SU-DHL-6 (cell line): ENCODE measurements around the gene PCDHA3.
"Not testable (repeated sequence)": the region's sequence is repeated elsewhere in the genome, so short reads cannot be mapped to it uniquely, and the experiment has no call there.

Source experiments
- H2AFZ ChIP-seq: fragments of 200-600 bp; sonication (generic); 2 replicates; pipeline ENCODE4 v1.6.1; 2014; ENCODE audit warnings: low read depth, mild to moderate bottlenecking, moderate library complexity, mixed read lengths, antibody characterized with exemption, low read length; ENCODE audit not compliant: severe bottlenecking
- H3F3A ChIP-seq: fragments of 200-600 bp; shearing (Covaris generic); 2 replicates; pipeline ENCODE4 v1.6.0; 2016; ENCODE audit warnings: antibody characterized with exemption, mild to moderate bottlenecking; ENCODE audit not compliant: insufficient read depth
- H3K27ac ChIP-seq: fragments of 200-600 bp; sonication (generic); 2 replicates; pipeline ENCODE4 v1.5.1; 2016; ENCODE audit warnings: low read depth, mild to moderate bottlenecking, low read length, moderate library complexity, mixed read lengths
- H3K27me3 ChIP-seq: fragments of 200-600 bp; sonication (generic), shearing (Covaris generic); 2 replicates; pipeline ENCODE4 v1.6.0; 2014; ENCODE audit warnings: mild to moderate bottlenecking, low read length
- H3K36me3 ChIP-seq: fragments of 200-600 bp; sonication (generic); 2 replicates; pipeline ENCODE4 v1.6.1; 2014; ENCODE audit warnings: mild to moderate bottlenecking, low read length, mixed read lengths
- H3K4me2 ChIP-seq: fragments of 300-600, 200-600 bp; shearing (Covaris generic), sonication (generic); 2 replicates; pipeline ENCODE4 v1.6.0; 2014; ENCODE audit warnings: low read length, low read depth, mild to moderate bottlenecking; ENCODE audit not compliant: poor library complexity, severe bottlenecking
- H3K4me3 ChIP-seq: fragments of 200-600 bp; sonication (generic); 2 replicates; pipeline ENCODE4 v1.5.1; 2014; ENCODE audit warnings: antibody characterized with exemption, low read length, mild to moderate bottlenecking, mixed read lengths; ENCODE audit not compliant: insufficient read depth, poor library complexity, severe bottlenecking
- H3K79me2 ChIP-seq: fragments of 200-600 bp; sonication (generic); 2 replicates; pipeline ENCODE4 v1.6.1; 2014; ENCODE audit warnings: mild to moderate bottlenecking, low read length, moderate library complexity; ENCODE audit not compliant: insufficient read depth
- H3K9ac ChIP-seq: fragments of 200-600 bp; sonication (generic); 2 replicates; pipeline ENCODE4 v1.7.0; 2014; ENCODE audit warnings: mild to moderate bottlenecking, low read length
- H3K9me2 ChIP-seq: fragments of 200-600 bp; sonication (generic); replicated peaks from 2 replicates; pipeline ENCODE4 v1.6.1; 2014; ENCODE audit warnings: low read length; ENCODE audit not compliant: insufficient read depth
- H3K9me3 ChIP-seq: fragments of 200-600 bp; sonication (generic); 2 replicates; pipeline ENCODE4 v1.6.1; 2014; ENCODE audit warnings: low read length, mixed read lengths; ENCODE audit not compliant: insufficient read depth
- H4K20me1 ChIP-seq: fragments of 200-600 bp; sonication (generic); 2 replicates; pipeline ENCODE4 v1.6.1; 2014; ENCODE audit warnings: low read depth, mild to moderate bottlenecking, antibody characterized with exemption, low read length, moderate library complexity, mixed read lengths
- EZH2phosphoT487 ChIP-seq: fragments of 200-600 bp; sonication (generic), shearing (Covaris generic); conservative IDR thresholded peaks from 2 replicates; pipeline ENCODE4 v1.6.1; 2018; ENCODE audit warnings: mild to moderate bottlenecking, antibody characterized with exemption, low read length, moderate library complexity, mixed read lengths
- TF ChIP-seq, protein P1 (sequence below): fragments of 200-600 bp; sonication (generic); IDR thresholded peaks from one replicate; pipeline ENCODE4 v1.5.1; 2017; ENCODE audit warnings: antibody characterized with exemption, mild to moderate bottlenecking, low read length, moderate library complexity; ENCODE audit not compliant: insufficient read depth, poor library complexity, severe bottlenecking

Gene PCDHA3

DNA sequence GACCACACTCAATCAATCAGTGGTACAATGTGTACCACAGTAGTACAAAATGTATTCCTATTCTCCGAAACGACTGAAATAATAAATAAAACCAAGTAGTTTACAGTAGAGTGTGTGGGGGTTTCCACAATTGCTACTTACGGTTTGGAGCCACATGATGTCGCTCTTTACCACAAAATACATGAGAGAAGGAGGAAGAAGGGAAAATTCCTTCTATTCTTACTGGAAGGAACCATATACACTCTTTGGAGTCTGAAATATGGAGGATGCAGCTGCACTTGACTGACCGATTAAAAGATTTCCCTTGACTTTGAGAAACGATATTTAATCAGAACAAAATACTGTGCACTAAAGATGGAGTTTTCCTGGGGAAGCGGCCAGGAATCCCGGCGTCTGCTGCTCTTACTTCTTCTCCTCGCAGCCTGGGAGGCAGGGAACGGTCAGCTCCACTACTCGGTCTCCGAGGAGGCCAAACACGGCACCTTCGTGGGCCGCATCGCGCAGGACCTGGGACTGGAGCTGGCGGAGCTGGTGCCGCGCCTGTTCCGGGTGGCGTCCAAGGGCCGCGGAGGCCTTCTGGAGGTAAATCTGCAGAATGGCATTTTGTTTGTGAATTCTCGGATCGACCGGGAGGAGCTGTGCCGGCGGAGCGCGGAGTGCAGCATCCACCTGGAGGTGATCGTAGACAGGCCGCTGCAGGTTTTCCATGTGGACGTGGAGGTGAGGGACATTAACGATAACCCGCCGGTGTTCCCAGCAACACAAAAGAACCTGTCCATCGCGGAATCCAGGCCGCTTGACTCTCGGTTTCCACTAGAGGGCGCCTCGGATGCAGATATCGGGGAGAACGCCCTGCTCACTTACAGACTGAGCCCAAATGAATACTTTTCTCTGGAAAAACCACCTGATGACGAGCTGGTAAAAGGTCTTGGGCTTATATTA is 6.2 kb downstream of the PCDHA3 start, which contains the start of gene PCDHA4:
TSS of gene PCDHA4 (plus strand) at position 235 of the 942 bp plus-strand sequence.
- Histone ChIP-seq H3K9me2 (no peaks in the 10 kb centered on the region), H3F3A (no peaks in the 10 kb centered on the region), H3K4me2 (no peak within 1 kb of the TSS), H3K9me3 (no peaks in the 10 kb centered on the region), H3K27me3 (no peaks in the 10 kb centered on the region), H2AFZ (no peak within 1 kb of the TSS), H3K9ac (no peak within 1 kb of the TSS), H3K79me2 (no peaks in the 10 kb centered on the region), H3K4me3 (no peak within 1 kb of the TSS), H4K20me1 (no peaks in the 10 kb centered on the region), H3K36me3 (no peaks in the 10 kb centered on the region), H3K27ac (no peak within 1 kb of the TSS)
- TF ChIP-seq EZH2phosphoT487, result no peak
- TF ChIP-seq, protein P1, sequence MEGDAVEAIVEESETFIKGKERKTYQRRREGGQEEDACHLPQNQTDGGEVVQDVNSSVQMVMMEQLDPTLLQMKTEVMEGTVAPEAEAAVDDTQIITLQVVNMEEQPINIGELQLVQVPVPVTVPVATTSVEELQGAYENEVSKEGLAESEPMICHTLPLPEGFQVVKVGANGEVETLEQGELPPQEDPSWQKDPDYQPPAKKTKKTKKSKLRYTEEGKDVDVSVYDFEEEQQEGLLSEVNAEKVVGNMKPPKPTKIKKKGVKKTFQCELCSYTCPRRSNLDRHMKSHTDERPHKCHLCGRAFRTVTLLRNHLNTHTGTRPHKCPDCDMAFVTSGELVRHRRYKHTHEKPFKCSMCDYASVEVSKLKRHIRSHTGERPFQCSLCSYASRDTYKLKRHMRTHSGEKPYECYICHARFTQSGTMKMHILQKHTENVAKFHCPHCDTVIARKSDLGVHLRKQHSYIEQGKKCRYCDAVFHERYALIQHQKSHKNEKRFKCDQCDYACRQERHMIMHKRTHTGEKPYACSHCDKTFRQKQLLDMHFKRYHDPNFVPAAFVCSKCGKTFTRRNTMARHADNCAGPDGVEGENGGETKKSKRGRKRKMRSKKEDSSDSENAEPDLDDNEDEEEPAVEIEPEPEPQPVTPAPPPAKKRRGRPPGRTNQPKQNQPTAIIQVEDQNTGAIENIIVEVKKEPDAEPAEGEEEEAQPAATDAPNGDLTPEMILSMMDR, result peak; percentile 29

DNA sequence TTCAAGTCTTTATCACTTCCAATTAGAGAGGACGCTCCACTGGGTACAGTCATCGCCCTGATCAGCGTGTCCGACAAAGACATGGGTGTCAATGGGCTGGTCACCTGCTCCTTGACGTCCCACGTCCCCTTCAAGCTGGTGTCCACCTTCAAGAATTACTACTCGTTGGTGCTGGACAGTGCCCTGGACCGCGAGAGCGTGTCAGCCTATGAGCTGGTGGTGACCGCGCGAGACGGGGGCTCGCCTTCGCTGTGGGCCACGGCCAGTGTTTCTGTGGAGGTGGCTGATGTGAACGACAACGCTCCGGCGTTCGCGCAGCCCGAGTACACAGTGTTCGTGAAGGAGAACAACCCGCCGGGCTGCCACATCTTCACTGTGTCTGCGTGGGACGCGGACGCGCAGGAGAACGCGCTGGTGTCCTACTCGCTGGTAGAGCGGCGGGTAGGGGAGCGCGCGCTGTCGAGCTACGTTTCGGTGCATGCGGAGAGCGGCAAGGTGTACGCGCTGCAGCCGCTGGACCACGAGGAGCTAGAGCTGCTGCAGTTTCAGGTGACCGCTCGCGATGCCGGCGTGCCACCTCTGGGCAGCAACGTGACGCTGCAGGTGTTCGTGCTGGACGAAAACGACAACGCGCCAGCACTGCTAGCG is 7.5 kb downstream of the PCDHA3 start:
- H3K9ac ChIP-seq, H3K27me3 ChIP-seq, H3K36me3 ChIP-seq: not testable (repeated sequence)

DNA sequence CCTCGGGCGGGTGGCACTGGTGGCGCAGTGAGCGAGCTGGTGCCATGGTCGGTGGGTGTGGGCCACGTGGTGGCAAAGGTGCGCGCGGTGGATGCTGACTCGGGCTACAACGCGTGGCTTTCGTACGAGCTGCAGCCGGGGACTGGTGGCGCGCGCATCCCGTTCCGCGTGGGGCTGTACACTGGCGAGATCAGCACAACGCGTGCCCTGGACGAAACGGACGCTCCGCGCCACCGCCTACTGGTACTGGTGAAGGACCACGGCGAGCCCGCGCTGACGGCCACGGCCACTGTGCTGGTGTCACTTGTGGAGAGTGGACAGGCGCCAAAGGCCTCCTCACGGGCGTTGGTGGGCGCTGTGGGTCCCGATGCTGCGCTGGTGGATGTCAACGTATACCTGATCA is 8.0 kb downstream of the PCDHA3 start:
- H3F3A ChIP-seq, result no peaks in the 10 kb centered on the region
- H3K4me3 ChIP-seq, result no peak overlapping the region
- no peak overlapping the region for H3K27ac ChIP-seq
- TF ChIP-seq EZH2phosphoT487, result no peak
- TF ChIP-seq, protein P1, result no peak
- H4K20me1 ChIP-seq, result no peaks in the 10 kb centered on the region
- no peak overlapping the region for H2AFZ ChIP-seq
- H3K9me2 ChIP-seq, result no peaks in the 10 kb centered on the region
- H3K79me2 ChIP-seq, result no peaks in the 10 kb centered on the region
- no peaks in the 10 kb centered on the region for H3K9me3 ChIP-seq
- H3K27me3 ChIP-seq, result no peaks in the 10 kb centered on the region
- H3K9ac ChIP-seq, result no peak overlapping the region
- H3K36me3 ChIP-seq, result no peaks in the 10 kb centered on the region
- H3K4me2 ChIP-seq, result no peak overlapping the region

More for the DNA sequence above, 7.5 kb downstream of the PCDHA3 start:
- not testable (repeated sequence) for H3K4me2 ChIP-seq, H3K9me2 ChIP-seq, H3K9me3 ChIP-seq, H2AFZ ChIP-seq, H3K79me2 ChIP-seq, H3K4me3 ChIP-seq, H3K27ac ChIP-seq, H3F3A ChIP-seq, H4K20me1 ChIP-seq
